ENCODE data around the gene OSM. TPM values are rescaled to one million over a fixed set of nuclear protein-coding genes. Genes with fewer than 3 reads are reported as not detected.
"Not testable (repeated sequence)": the region's sequence is repeated elsewhere in the genome, so short reads cannot be mapped to it uniquely, and the experiment has no call there.

OSM gene
- total RNA-seq, 1 donor from 2014 or later: not detected

DNA sequence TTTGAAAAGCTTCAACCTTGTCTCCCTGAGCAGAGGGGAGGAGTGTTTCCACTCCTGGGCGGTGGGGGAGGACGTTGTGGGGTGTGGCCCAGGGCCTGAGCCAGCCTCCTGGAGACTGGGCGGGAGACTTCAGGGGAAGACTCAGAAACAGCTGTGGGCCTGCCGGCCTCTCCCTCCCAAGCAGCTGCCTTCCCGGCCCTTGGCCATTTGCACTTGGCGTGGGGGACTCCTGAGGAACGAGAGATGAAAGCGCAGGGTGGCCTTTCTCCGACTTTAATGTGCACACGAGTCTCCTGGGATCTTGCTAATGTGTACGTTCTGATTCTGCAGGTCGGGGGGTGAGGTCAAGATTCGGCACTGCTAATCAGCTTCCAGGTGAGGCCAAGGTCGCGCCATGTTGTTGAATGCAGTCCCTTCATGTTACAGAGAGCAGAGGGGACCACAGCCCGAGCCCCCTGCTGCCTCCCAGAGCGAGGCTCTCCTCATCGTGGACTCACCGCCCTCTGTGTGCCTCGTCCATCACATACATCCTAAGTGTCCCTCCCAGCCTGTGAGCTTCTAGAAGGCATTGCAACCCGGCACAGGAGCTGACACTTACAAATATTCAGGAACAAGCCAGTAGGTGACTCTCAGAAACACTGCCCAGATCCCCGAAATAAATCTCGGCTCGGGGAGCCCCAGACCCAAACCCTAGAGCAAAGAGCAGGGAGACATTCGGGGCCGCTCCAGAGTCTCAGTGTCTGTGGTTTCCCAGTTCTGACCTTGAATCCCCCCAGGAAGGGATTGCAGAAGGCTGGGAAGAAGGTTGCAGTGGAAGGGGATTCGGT lies 27.8 kb downstream of the OSM start:
- ATAC-seq: peak; percentile 88
- intact Hi-C loops (cut with micrococcal nuclease): no loop called here
- peak; percentile 75 for DNase-seq

- intact Hi-C loops (cut with micrococcal nuclease): no loop called here
- DNase-seq: no peak
- no peak for ATAC-seq
Observed at GRCh38 chr22:30238136-30238535, 28.5 kb downstream of the OSM start.

GRCh38 chr22:30236875-30237274 lies 29.8 kb downstream of the OSM start:
- ATAC-seq (no peak), DNase-seq (no peak)
- intact Hi-C loops (cut with micrococcal nuclease): no loop called here

DNA sequence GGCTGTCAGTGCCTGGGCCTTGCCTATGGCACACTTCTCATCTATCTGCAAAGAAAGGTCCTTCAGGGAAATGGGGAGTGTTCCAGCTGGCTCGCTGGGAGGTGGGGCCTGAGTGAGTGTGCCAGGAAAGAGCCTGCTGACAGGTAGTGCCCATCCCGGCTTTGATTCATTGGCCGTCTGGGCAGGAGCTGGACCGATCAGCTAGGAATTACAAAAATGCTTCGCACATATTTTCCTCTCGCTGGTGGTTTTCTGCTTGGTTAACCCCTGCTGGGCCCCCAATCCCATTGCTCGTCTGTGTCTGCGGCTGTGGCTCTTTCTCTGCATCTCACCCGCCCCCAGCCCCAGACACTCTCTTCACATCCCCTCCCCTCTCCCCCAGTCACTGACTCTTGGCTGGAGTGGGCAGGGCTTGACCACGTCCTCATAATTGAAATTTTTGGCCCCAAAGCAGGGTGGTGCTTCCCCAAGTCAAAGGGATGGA lies 30.9 kb downstream of the OSM start:
- intact Hi-C loops (cut with micrococcal nuclease): no loop called here
- ATAC-seq (peak; percentile 72), DNase-seq (no peak)

GRCh38 chr22:30234786-30235470 lies 31.7 kb downstream of the OSM start:
- DNase-seq: no peak
- intact Hi-C loops (cut with micrococcal nuclease): no loop called here
- ATAC-seq: no peak

DNA sequence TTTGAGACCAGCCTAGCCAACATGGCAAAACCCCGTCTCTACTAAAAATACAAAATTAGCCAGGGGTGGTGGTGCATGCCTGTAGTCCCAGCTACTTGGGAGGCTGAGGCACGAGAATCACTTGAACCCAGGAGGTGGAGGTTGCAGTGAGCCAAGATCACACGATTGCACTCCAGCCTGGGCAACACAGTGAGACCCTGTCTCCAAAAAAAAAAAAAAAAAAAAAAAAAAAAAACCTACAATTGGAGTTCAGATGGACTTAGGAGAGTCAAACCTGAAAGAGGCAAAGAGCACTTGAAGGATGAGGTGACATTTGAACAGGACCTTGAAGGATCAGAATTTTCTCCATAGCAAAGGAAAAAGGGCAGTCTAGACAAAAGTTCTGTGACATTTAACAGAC lies 32.3 kb downstream of the OSM start:
- intact Hi-C loops (cut with micrococcal nuclease); ATAC-seq; DNase-seq: not testable (repeated sequence)

DNA sequence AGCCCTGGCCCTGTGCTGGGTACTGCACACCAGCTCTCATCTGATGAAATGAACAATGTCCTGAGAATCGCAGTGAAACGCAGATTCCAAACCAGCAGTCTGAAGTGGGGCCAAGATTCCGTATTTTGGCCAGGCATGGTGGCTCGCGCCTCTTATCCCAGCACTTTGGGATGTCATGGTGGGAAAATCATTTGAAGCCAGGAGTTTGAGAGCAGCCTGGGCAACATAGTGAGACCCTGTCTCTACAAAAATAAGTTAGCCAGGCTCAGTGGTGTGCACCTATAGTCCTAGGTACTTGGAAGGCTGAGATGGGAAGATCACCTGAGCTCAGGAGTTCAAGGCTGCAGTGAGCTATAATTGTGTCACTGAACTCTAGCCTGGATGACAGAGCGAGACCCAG lies 33.1 kb downstream of the OSM start:
- intact Hi-C loops (cut with micrococcal nuclease): no loop called here
- DNase-seq (no peak), ATAC-seq (no peak)

DNA sequence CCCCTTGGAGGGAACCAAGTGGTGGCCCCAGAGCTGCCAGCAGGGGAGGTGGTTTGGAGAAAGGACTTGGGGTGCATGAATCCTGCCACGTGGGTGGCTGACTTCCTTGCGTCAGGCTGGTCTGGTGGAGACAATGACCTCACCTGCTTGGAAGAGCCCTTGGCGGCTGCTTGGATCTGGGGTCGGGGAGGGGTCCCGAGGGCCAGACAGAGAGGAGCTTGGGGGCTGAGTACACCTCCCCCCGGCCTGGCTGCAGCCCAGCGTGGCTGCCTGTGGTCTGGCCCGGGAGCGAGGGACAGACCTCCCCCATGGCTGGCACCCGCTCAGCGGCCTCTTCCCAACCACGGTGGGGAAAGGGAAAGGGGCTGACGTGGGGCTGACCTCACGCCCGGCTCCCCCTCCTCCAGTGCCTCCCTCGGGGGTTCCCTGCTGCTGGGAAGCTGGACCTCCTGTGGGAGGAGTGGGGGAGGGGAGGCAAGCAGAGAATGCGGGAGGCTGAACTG lies 33.9 kb downstream of the OSM start:
- DNase-seq: no peak
- no peak for ATAC-seq

GRCh38 chr22:30230787-30231461 lies 35.7 kb downstream of the OSM start:
- ATAC-seq (no peak), DNase-seq (no peak)
- intact Hi-C loops (cut with micrococcal nuclease): no loop called here

More for the DNA sequence above, 33.9 kb downstream of the OSM start:
- intact Hi-C loops (cut with micrococcal nuclease): no loop called here

GRCh38 chr22:30230330-30230729 lies 36.3 kb downstream of the OSM start:
- intact Hi-C loops (cut with micrococcal nuclease): no loop called here
- DNase-seq: no peak
- no peak for ATAC-seq

DNA sequence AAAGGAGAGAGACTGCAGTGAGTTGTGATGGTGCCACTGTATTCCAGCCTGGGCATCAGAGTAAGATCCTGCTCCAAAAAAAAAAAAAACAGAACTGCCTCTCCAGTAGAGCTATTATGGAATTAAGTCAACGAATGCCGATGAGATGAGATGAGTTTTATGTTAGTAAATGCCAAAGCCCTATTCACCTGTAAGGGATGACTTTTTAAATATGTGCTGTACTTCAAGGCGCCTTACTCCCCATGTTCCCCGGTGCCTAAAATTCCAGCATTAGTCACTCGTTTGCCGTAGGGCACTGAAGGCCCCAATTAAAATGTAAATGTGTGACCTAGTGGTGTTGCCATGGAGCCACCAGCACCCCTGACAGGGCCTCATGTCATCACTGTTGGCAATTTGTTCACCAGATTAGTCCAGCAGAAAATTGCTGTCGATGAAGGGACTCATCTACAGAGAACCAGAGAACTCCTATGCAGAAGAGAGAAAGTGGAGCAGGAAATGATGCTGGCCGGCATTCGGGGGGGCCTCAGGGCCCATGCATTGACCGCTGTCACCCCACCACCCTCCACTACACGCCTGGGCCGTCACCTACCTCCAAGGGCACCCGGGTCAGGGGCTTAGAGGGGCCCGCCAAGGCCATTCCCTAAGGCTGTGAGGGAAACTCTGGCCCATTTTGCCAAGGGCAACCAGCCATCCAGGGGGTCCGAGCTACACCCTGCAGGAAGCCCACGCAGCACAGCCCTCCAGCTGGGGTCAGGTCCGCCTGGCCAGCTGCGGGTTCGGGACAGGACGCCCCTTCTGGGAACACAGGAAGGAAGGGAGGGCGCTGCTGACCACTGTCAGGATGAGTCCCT lies 37.9 kb downstream of the OSM start:
- no peak for ATAC-seq
- intact Hi-C loops (cut with micrococcal nuclease): no loop called here
- no peak for DNase-seq

GRCh38 chr22:30227438-30228228 lies 39.0 kb downstream of the OSM start:
- no peak for DNase-seq
- ATAC-seq: no peak
- intact Hi-C loops (cut with micrococcal nuclease): no loop called here

- intact Hi-C loops (cut with micrococcal nuclease): no loop called here
- DNase-seq: no peak
- ATAC-seq: no peak
Observed at GRCh38 chr22:30226192-30226832, 40.3 kb downstream of the OSM start.

DNA sequence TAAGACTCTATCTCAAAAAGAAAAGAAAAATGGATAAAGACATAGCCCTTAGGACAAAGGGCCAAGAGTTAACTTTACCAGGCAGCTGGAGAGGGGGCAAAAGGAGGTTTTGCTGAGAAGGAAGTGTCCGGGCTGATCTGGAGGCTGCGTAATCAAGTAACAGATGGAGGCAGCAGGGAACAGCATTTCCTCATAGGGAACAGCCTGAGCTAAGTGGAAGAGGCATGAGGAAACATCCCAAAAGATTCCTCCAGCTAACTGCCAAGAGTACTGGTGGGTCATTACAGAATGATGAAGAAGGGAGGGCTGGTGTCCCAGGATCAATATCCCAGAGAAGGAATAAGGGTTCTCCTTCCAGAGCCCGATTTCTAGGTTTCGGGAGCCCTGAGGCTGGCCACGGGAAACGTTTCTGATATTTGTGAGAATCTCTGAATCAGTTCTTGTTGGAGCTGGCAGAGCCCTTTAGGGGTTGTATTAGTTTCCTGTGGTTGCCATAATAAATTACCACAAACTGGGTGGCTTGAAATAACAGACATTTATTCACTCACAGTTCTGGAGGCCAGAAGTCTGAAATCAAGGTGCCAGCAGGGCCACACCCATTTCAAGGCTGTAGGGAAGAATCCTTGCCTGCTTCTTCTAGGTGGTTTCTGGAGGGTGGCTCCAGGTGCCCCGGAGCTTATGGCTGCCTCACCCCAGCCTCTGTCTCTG lies 41.3 kb downstream of the OSM start:
- intact Hi-C loops (cut with micrococcal nuclease): no loop called here
- DNase-seq (no peak), ATAC-seq (no peak)

DNA sequence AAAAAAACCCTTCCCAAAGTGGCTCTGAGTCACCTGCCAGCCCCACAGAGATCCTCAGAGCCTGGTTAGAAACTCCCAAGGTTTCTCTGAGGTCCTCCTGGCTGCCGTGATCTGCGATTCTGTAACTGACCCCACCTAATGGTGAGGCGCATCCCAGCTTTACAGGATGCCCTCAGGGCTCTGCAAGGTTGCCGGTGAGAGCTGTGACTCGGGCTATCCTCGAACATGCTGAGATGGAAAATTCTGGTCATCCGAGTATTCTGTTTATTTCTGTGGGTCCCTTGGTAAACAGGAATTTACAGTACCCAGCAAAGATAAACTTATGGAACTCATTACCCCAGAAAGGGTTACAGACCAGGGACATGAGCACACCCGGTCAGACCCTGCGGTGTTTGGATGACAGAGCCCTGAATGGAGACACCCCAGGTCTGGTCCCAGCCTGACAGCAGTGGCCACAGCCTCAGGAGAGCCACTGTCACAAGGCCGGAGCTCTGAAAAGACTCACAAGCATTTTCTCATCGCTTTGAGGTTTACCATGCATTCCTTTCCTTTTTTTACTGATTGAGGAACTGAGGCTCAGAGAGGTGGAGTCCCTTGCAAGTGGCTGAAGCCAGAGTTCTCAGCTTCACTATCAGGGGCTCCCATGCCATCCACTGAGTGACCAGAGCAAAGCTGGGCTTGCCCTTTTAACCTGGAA lies 42.3 kb downstream of the OSM start:
- intact Hi-C loops (cut with micrococcal nuclease): no loop called here
- no peak for DNase-seq
- ATAC-seq: no peak

- ATAC-seq: no peak
- intact Hi-C loops (cut with micrococcal nuclease): no loop called here
- DNase-seq: no peak
Observed at GRCh38 chr22:30223303-30223702, 43.3 kb downstream of the OSM start.

DNA sequence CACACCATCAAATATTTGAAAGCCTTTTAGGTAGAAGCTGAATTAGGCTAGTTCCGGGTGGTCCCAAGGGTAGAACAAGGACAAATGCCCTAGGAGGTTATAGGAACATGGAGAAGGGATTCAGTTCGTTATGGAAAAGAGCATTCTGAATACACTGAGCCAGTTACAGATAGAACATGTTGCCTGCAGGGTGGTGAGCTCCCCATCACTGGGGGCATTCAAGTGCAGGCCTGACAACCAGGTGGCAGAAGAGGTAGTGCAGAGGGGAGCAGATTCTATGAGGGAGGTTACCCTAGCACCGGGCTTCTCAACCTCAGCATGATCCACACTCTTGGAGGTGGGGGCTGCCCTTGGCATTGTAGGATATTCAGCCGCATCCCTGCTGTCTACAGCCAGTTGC lies 44.3 kb downstream of the OSM start:
- DNase-seq: no peak
- no peak for ATAC-seq
- intact Hi-C loops (cut with micrococcal nuclease): no loop called here
